Measurements from ENCODE around the gene CEP97.
"Not testable (repeated sequence)": the region's sequence is repeated elsewhere in the genome, so short reads cannot be mapped to it uniquely, and the experiment has no call there.

CEP97 gene

DNA sequence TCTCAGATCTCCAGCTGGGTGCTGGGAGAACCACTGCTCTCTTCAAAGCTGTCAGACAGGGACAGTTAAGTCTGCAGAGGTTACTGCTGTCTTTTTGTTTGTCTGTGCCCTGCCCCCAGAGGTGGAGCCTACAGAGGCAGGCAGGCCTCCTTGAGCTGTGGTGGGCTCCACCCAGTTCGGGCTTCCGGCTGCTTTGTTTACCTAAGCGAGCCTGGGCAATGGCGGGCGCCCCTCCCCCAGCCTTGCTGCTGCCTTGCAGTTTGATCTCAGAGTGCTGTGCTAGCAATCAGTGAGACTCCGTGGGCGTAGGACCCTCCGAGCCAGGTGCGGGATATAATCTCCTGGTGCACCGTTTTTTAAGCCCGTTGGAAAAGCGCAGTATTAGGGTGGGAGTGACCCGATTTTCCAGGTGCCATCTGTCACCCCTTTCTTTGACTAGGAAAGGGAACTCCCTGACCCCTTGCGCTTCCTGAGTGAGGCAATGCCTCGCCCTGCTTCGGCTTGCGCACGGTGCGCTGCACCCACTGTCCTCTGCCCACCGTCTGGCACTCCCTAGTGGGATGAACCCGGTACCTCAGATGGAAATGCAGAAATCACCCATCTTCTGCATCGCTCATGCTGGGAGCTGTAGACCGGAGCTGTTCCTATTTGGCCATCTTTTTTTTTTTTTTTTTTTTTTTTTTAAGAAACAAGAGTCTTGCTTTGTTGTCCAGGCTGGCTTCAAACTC, 29.1 kb downstream of the CEP97 start:
- in situ Hi-C loops (cut with HindIII; ENCODE audit: low pct_ligation_motif_present, low pct_unique_long_range_greater_than_20kb, low sequenced_read_pairs); DNase-seq: not testable (repeated sequence)

DNA sequence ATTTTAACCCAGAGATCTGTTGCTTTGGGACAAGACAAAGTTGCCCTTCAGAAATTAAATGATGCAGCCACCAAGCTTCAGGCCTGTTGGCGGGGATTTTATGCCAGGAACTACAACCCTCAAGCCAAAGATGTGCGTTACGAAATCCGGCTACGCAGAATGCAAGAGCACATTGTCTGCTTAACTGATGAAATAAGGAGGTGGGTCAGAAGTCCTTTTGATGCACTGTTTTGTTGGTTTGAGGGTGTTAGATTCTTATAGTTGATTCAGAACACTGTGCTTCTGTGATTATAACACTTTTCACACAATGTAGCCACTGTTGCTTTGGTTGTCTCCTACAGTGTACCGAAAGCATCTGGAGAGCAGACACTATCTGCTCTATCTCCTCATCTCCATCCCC, 33.8 kb downstream of the CEP97 start:
- DNase-seq: no peak
- in situ Hi-C loops (cut with HindIII; ENCODE audit: low pct_ligation_motif_present, low pct_unique_long_range_greater_than_20kb, low sequenced_read_pairs): no loop called here

GRCh38 chr3:101762041-101762646, 37.7 kb downstream of the CEP97 start:
- no peak for DNase-seq
- in situ Hi-C loops (cut with HindIII; ENCODE audit: low pct_ligation_motif_present, low pct_unique_long_range_greater_than_20kb, low sequenced_read_pairs): no loop called here

DNA sequence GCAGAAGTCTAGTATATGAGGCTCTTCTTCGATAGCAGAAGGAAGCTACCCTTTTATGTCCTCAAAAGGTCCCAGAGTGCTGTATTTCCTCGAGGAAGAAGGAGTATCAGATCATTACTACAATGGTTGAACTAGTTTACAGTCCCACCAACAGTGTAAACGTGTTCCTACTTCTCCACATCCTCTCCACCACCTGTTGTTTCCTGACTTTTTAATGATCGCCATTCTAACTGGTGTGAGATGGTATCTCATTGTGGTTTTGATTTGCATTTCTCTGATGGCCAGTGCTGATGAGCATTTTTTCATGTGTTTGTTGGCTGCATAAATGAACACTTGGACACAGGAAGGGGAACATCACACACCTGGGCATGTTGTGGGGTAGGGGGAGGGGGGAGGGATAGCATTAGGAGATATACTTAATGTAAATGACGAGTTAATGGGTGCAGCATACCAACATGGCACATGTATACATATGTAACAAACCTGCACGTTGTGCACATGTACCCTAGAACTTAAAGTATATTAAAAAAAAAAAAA, 53.4 kb downstream of the CEP97 start:
- in situ Hi-C loops (cut with HindIII; ENCODE audit: low pct_ligation_motif_present, low pct_unique_long_range_greater_than_20kb, low sequenced_read_pairs); DNase-seq: not testable (repeated sequence)

- DNase-seq: no peak
- in situ Hi-C loops (cut with HindIII; ENCODE audit: low pct_ligation_motif_present, low pct_unique_long_range_greater_than_20kb, low sequenced_read_pairs): no loop called here
Measured at GRCh38 chr3:101778385-101779046, 54.1 kb downstream of the CEP97 start.

DNA sequence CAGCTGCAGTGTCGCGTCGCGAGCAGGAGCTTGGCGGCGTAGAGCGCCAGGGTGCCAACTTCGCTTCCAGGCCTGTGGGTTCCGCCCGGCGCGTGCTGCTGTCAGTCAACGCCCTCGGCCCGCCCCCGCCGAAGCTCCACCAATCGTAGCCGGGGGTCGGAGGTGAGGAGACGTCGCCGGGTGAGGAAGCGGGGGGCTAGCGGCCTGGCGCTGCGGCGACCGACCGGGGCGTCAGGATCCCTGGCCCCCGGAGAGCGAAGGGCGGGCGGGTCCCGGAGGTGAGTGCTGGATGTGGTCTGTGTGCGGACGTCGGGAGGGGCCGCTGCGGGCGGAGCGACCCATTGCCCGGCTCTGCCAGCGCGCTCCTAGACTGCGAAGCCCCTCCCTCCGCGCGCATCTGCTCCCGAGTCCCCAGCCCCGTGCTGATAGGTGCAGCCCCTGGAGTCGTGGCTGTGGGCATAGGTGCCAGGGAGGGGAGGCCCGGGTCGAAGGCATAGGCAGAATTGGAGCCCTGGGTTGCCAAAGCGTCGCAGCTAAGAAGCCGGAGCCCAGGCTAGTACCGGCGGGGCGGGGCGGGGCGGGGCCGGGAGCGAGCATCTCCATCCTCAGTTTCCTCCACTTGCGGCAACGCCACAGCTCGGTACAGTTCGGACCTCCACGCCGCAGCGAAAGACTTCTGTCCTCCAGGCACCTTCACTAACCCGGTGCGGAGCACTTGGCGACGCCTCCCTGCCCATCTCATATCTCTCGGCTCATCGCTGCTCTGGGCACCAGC, 54.8 kb downstream of the CEP97 start, which contains the start of gene NXPE3:
TSS of gene NXPE3 (plus strand) at position 165 of the 775 bp plus-strand sequence. CDS start 6,386 bp downstream, outside the sequence.
- peak; percentile 82 for DNase-seq
- in situ Hi-C loops (cut with HindIII; ENCODE audit: low pct_ligation_motif_present, low pct_unique_long_range_greater_than_20kb, low sequenced_read_pairs): no loop called here

- in situ Hi-C loops (cut with HindIII; ENCODE audit: low pct_ligation_motif_present, low pct_unique_long_range_greater_than_20kb, low sequenced_read_pairs): no loop called here
- DNase-seq: no peak
Measured at GRCh38 chr3:101779822-101780381, 55.5 kb downstream of the CEP97 start.

GRCh38 chr3:101780661-101781060, 56.2 kb downstream of the CEP97 start:
- in situ Hi-C loops (cut with HindIII; ENCODE audit: low pct_ligation_motif_present, low pct_unique_long_range_greater_than_20kb, low sequenced_read_pairs): no loop called here
- DNase-seq: peak; percentile 70

DNA sequence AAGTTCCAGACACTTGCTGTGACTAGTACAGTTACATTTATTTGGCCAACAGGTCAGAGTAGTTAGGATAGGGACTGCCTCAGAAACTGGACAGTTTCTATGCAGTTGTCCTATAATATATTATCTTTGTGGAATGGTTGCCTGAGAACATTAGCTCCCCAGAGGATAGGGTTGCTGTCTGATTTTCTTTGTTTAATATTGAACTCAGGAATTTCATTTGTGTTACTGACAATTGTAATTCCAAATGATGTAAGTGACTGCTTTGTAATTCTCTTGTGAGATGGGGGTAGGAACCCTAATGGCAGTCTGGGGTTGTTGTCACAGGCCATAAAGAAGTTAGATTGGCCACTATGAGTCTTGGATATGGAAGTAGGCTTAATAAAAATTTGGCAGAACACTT, 56.8 kb downstream of the CEP97 start:
- in situ Hi-C loops (cut with HindIII; ENCODE audit: low pct_ligation_motif_present, low pct_unique_long_range_greater_than_20kb, low sequenced_read_pairs): no loop called here
- no peak for DNase-seq

DNA sequence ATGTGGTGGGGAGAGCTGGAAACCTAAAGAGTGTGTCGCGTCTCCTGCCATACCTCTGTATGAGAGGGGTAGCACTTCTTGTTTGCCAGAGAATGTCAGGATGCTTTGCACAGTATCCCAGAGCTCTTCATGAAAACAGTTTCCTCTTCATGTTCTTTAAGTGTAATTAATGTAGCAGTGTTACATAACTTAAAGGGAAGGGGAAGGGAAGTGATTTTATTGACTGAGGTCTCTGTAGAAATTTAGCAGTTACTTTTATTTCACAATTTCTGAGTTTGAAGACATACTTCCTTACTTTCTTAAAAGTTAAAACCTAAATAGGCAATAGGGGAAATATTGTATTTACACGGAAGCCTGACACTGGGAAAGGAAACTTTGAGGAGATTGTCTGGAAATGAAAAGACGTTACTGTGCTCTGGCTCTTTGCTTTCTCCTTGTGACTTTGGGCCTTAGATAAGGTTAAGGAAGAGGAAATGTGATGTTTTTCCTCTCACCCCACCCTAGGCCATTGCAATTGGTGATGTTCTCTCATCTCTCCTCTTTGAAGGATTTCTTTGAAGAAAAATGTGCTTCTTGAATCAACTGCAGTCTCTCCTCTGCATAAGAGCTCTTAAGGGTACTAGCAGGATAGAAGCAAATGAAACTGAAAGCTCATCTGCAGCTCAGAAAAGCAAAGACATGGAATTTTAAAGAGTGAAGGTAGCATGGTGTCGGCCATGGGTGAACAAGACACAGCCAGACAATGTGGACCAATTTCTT, 60.6 kb downstream of the CEP97 start:
- DNase-seq: no peak

GRCh38 chr3:101791778-101792177, 67.4 kb downstream of the CEP97 start:
- no peak for DNase-seq
- in situ Hi-C loops (cut with HindIII; ENCODE audit: low pct_ligation_motif_present, low pct_unique_long_range_greater_than_20kb, low sequenced_read_pairs): no loop called here

More for the DNA sequence above, 60.6 kb downstream of the CEP97 start:
- in situ Hi-C loops (cut with HindIII; ENCODE audit: low pct_ligation_motif_present, low pct_unique_long_range_greater_than_20kb, low sequenced_read_pairs): no loop called here

GRCh38 chr3:101796077-101796680, 71.8 kb downstream of the CEP97 start:
- in situ Hi-C loops (cut with HindIII; ENCODE audit: low pct_ligation_motif_present, low pct_unique_long_range_greater_than_20kb, low sequenced_read_pairs): no loop called here

DNA sequence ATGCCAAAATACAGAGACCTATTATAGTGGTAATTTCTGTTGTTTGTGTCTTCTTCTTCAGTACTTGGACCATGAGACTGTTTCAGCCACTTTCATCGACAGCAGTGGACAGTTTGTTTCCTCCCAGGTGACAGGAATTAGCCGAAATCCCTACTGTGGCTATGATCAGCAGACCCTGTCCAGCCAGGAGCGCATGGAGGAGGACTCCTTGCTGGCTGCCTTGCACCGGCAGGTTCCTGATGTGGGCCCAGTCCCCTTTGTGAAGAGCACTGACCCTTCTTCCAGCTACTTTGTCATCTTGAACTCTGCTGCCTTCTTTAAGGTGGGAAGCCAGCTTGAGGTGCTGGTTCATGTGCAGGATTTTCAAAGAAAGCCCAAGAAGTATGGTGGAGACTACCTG, 76.8 kb downstream of the CEP97 start:
- in situ Hi-C loops (cut with HindIII; ENCODE audit: low pct_ligation_motif_present, low pct_unique_long_range_greater_than_20kb, low sequenced_read_pairs): loop anchor here (25.0 kb wide), 1 partner anchor 436 kb away; no protein-coding TSS in a partner anchor
- DNase-seq: no peak

More at GRCh38 chr3:101796077-101796680, 71.8 kb downstream of the CEP97 start:
- no peak for DNase-seq

- in situ Hi-C loops (cut with HindIII; ENCODE audit: low pct_ligation_motif_present, low pct_unique_long_range_greater_than_20kb, low sequenced_read_pairs): loop anchor here (25.0 kb wide), 1 partner anchor 435 kb away; no protein-coding TSS in a partner anchor
- no peak for DNase-seq
Measured at GRCh38 chr3:101802179-101802578, 77.8 kb downstream of the CEP97 start.

DNA sequence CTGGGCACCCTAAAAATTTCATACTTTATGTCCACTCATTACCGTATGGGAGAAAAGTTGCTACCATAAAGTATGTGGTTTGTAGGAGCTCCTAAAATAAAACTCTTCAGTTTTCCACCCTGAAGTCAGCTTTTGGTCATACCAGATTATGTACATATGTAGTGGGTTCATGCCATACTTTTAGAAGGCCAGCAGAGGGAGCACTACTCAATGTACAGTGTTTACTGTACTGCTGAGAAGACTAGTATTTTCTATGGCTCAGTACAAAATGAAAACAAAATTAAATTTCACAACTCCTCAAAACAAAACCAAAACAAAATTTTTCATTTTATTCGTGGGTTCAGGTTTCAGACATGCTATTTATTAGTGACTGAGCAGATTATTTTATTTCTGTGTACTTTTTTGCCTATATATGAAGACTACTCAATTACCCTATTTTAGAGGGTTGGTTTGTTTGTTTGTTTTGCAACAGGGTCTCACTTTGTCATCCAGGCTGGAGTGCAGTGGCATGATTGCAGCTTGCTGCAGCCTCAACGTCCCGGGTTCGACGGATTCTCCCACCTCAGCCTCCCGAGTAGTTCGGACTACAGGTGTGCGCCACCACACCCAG, 78.9 kb downstream of the CEP97 start:
- DNase-seq: peak; percentile 75
- in situ Hi-C loops (cut with HindIII; ENCODE audit: low pct_ligation_motif_present, low pct_unique_long_range_greater_than_20kb, low sequenced_read_pairs): loop anchor here (25.0 kb wide), 1 partner anchor 434 kb away; no protein-coding TSS in a partner anchor

GRCh38 chr3:101803939-101804338, 79.5 kb downstream of the CEP97 start:
- no peak for DNase-seq
- in situ Hi-C loops (cut with HindIII; ENCODE audit: low pct_ligation_motif_present, low pct_unique_long_range_greater_than_20kb, low sequenced_read_pairs): loop anchor here (25.0 kb wide), 1 partner anchor 433 kb away; no protein-coding TSS in a partner anchor

DNA sequence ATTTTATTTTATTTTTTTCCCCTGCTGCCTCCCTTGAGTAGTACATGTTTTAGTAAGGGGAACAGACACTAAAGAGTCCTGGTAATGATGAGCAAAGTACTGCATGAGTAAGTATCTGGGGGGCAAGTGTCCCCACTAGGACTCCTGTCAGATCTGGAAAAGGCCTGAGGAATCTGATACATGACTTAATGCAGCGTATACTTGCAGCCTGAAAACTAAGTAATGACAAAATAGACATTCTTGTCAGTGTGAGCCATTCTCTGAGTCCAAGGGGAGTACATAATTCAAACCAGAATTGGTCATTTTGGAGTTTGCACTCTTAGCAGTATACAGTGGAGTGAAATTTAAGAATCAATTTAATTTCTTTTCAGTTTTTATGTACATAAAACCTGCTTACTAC, 82.1 kb downstream of the CEP97 start:
- in situ Hi-C loops (cut with HindIII; ENCODE audit: low pct_ligation_motif_present, low pct_unique_long_range_greater_than_20kb, low sequenced_read_pairs): loop anchor here (25.0 kb wide), 1 partner anchor 431 kb away; no protein-coding TSS in a partner anchor
- DNase-seq: no peak

Measured in ACHN (cell line).